ENCODE data around the gene HRH3. TPM values are rescaled to one million over a fixed set of nuclear protein-coding genes. Genes with fewer than 3 reads are reported as not detected.

The HRH3 gene
- total and polyA plus RNA-seq, 12 donors = 0.06 to 0.80 (median 0.11) TPM; not detected in 8

GRCh38 chr20:62210496-62210855 is 9.6 kb downstream of the HRH3 start:
- no peaks in the 10 kb centered on the region for H3K9me3 ChIP-seq (replicated peaks in 1 of 3)
- H3K27ac ChIP-seq = no peak overlapping the region
- peaks cover 8% of the 10 kb centered on the region for H3K27me3 ChIP-seq
- no peaks in the 10 kb centered on the region for H3K36me3 ChIP-seq (replicated peaks in 1 of 2)
- intact Hi-C loops (cut with DNase I) = no loop called here
- no peaks in the 10 kb centered on the region for H3K4me1 ChIP-seq (replicated peaks in 1 of 2)
- no peak for DNase-seq
- WGBS, 4 donors = 50 to 67% (median 66%) methylated on average over 6 to 21 of the region's 21 CpGs; no CpG with 5 or more reads in 1 of the 4 donors
- no peak overlapping the region for H3K4me3 ChIP-seq
- TF ChIP-seq POLR2A (IDR thresholded peaks at IDR 0.05) (no peak), CTCF (IDR thresholded peaks at IDR 0.05) (no peak)

GRCh38 chr20:62209850-62210495 is 10.1 kb downstream of the HRH3 start:
- Histone ChIP-seq H3K27ac (no peak overlapping the region), H3K4me3 (no peak overlapping the region), H3K9me3 (replicated peaks in 1 of 3) (no peaks in the 10 kb centered on the region), H3K36me3 (replicated peaks in 1 of 2) (no peaks in the 10 kb centered on the region), H3K4me1 (replicated peaks in 1 of 2) (no peaks in the 10 kb centered on the region), H3K27me3 (peaks cover 8% of the 10 kb centered on the region)
- TF ChIP-seq POLR2A (IDR thresholded peaks at IDR 0.05) (no peak), CTCF (IDR thresholded peaks at IDR 0.05) (no peak)
- intact Hi-C loops (cut with DNase I) = no loop called here
- DNase-seq = no peak
- WGBS, 4 donors = 60 to 78% (median 68%) methylated on average over 1 to 17 of the region's 17 CpGs

- TF ChIP-seq POLR2A (IDR thresholded peaks at IDR 0.05) (no peak), CTCF (IDR thresholded peaks at IDR 0.05) (peak in 1 of 6 experiments; percentile 7)
- WGBS, 4 donors = 33 to 48% (median 36%) methylated on average over 7 to 27 of the region's 27 CpGs
- Histone ChIP-seq H3K27ac (no peak overlapping the region), H3K9me3 (replicated peaks in 1 of 3) (no peaks in the 10 kb centered on the region), H3K4me3 (no peak overlapping the region), H3K27me3 (peaks cover 8% of the 10 kb centered on the region), H3K4me1 (replicated peaks in 1 of 2) (no peaks in the 10 kb centered on the region), H3K36me3 (replicated peaks in 1 of 2) (no peaks in the 10 kb centered on the region)
- peak in 3 of 7 donors; percentile 22 to 44 (median 32) for DNase-seq
- intact Hi-C loops (cut with DNase I) = no loop called here
These were observed 11.0 kb downstream of the HRH3 start for GRCh38 chr20:62208795-62209755.

- WGBS, 4 donors = 40 to 67% (median 50%) methylated on average over 9 to 19 of the region's 19 CpGs
- H3K9me3 ChIP-seq (replicated peaks in 1 of 3) = no peaks in the 10 kb centered on the region
- H3K4me3 ChIP-seq = no peak overlapping the region
- peaks cover 0 to under 1% of the 10 kb centered on the region in 2 donors for H3K36me3 ChIP-seq (replicated peaks in 1 of 2)
- peaks cover 8% of the 10 kb centered on the region for H3K27me3 ChIP-seq
- H3K4me1 ChIP-seq (replicated peaks in 1 of 2) = no peaks in the 10 kb centered on the region
- TF ChIP-seq POLR2A (IDR thresholded peaks at IDR 0.05) (no peak), CTCF (IDR thresholded peaks at IDR 0.05) (no peak)
- DNase-seq = no peak
- H3K27ac ChIP-seq = no peak overlapping the region
- intact Hi-C loops (cut with DNase I) = no loop called here
These were observed 11.8 kb downstream of the HRH3 start for GRCh38 chr20:62208061-62208794.
